ENCODE measurements around the gene XCR1.

DNA sequence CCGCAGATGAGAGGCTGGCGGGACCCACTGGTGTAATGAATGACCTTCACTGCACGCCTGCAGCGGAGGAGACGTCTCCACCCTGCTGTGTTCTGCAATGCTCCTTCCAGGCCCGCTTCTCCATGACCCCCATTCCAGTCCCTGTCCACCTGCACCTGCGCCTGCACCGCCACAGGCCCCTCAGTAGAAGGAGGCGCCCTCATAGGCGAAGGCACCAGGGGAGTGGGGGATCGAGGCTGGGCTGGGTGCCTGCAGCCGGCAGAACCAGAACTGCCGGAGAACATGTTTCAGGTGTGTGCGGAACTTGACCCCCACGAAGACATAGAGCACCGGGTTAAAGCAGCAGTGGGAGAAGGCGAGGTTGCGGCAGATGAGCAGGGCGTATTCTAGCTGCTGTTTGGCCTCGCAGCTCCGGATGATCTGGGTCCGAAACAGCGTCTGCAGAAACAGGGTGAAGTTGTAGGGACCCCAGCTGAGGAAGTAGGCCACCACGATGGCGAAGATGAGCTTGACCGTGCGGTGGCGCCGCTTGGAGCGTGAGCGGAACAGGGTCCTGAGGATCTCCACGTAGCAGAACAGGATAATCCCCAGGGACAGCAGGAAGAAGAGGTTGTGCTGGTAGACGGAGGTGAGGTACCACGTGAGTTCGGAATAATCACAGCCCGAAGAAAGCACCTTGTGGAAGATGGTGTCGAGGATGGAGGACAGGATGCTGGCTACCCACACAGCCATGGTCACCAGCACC, 6.3 kb downstream of the XCR1 start:
- TF ChIP-seq, protein P1, sequence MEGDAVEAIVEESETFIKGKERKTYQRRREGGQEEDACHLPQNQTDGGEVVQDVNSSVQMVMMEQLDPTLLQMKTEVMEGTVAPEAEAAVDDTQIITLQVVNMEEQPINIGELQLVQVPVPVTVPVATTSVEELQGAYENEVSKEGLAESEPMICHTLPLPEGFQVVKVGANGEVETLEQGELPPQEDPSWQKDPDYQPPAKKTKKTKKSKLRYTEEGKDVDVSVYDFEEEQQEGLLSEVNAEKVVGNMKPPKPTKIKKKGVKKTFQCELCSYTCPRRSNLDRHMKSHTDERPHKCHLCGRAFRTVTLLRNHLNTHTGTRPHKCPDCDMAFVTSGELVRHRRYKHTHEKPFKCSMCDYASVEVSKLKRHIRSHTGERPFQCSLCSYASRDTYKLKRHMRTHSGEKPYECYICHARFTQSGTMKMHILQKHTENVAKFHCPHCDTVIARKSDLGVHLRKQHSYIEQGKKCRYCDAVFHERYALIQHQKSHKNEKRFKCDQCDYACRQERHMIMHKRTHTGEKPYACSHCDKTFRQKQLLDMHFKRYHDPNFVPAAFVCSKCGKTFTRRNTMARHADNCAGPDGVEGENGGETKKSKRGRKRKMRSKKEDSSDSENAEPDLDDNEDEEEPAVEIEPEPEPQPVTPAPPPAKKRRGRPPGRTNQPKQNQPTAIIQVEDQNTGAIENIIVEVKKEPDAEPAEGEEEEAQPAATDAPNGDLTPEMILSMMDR (conservative IDR thresholded peaks at IDR 0.05; ENCODE audit: low read length) = no peak
- no peak for TF ChIP-seq EZH2phosphoT487 (IDR thresholded peaks at IDR 0.05; ENCODE audit: borderline replicate concordance, low read depth, low read length)
